HG02759 (cell line): Measurements from ENCODE around the gene FAM184B.

Experiments
- ATAC-seq: cut with Tn5 transposase; IDR thresholded peaks from one replicate; pipeline ENCODE4 v1.9.1; 2021; ENCODE audit warnings: mild to moderate bottlenecking, moderate library complexity; ENCODE audit not compliant: unreplicated experiment

FAM184B gene

DNA sequence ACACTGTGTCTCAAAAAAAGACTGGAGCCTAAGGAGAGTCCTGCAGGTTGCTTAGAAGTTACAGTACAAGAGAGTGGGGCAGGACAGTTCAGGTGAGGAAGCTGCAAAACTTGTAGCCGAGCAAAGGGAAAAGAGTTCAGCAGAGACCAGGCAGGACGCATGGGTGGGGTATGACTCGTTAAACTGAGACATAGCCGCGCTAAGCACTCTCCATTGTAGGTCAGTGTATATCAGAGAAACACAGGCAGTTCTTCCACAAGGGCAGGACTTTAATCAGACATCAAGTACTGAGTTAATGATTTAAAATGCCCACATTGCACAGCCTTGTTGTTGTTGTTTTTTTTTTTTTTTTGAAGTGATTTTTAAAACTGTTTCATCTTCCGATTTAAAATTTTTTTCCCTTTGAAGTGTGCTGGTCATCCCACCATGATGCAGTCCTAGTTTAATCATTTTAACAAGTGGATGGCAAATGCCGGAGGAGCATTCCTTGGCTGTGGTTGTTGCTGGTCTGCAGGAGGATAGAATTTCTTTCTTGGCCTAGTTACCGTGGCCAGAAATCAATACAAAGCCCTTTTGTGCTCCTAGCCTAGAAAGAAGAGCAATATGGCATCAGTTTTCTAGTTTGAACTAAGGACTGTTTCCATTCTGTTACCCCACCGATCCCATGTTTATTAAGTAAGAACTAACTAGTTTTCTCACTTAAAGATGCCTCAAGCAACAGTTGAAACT, 194.2 kb downstream of the FAM184B start:
- ATAC-seq: no peak

DNA sequence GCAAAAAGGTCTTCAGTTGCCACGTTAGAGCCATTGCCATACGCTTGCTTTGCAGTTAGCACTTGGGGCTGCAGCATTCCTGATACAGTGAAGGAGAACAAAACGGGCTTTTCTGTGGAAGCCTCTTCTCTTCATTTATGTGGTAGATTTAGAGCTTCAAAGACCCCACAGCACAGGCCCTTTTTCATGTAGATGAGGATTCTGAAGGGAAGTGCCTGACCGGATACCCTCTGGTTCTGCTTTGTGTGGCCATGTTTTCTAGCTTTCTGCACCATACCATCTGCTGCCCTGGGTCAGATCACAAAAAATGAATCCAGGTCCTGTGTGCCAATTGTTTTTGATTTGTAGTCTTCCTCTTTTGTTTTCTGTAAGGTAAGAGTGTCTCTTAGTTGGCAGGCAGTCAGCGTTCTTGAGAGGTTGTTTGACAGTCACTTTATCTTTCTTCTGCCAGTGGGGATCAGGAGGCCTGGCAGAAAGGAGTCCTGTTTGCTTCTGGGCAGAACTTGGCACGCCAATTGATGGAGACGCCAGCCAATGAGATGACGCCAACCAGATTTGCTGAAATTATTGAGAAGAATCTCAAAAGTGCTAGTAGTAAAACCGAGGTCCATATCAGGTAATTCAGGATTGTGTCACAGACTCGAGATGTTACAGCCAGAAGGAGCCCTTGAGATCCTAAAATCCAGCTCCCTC, 196.8 kb downstream of the FAM184B start:
- ATAC-seq: no peak

DNA sequence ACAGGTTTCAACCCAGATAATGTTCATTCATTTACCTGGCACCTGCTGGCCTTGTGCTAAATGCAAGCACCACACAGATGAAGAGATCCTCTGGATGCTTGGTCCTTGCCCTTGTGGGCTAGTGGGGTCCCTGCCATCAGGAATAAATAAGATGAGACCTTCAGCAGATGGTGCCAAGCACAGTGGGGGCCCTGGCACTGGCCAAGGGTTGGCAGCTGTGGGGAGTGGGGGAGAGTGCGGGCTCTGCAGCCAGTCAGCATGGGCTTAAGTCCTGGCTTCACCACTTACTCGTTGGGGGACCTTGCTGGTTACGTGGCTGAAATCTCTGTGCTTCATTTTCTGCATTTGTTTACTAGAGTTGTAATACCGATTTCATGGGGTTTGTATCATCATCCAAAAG, 197.5 kb downstream of the FAM184B start:
- ATAC-seq: no peak

DNA sequence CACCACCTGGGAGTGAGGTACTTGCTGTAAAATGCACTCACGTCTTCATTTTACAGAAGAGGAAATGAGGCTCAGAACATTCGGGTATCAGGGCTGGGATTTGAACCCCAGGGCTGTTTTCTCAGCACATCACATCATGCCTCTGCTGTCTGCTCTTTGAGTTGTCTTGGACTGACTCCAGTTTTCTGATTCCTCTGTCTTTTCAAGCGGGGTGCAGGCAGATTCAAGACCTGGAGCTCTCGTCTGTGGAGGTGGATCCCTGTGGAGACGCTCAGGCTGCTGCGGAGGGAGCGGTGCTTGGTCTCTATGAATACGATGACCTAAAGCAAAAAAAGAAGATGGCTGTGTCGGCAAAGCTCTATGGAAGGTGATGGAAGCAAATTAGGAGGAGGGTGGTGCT, 198.1 kb downstream of the FAM184B start:
- no peak for ATAC-seq

DNA sequence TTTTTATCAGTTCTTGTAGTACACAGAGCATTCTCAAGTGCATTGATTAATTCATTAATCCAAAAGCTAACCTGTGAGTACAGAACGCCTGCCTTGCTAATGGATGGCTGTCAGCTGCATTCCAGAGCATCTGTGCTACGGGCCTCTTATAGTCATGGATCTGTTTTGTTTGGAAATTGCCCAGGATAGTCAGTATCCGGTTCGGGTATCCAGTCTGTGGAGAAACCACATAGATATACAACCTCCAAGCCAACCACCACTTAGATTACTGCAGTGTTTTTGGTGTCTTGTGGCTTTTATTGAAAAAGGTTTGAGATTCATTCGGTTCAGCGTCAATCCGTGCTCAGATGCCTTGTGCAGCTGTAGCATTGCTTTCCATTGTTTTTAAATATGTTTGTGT, 200.5 kb downstream of the FAM184B start:
- no peak for ATAC-seq
